Adrenal gland (tissue), 5 donors: ENCODE measurements around the gene RPP30.

Experiments
- POLR2A ChIP-seq, 2 donors: fragments of 450-650 bp; IDR thresholded peaks; one replicate each; pipeline ENCODE4 v1.6.1; 2017; ENCODE audit warnings: antibody characterized with exemption in 2 of 2, mild to moderate bottlenecking in 2 of 2, moderate library complexity in 1 of 2
- TF ChIP-seq, protein P1 (sequence below), 6 experiments: fragments of 450-650 bp in 4 of 6; fragments of 200-600 bp in 2 of 6; sonication (generic) in 1 of 6; IDR thresholded peaks; 1 replicate in 5 of 6; 2 replicates in 1 of 6; pipeline versions ENCODE4 v1.5.1 to v1.8.0; 2016 to 2021; ENCODE audit warnings: antibody characterized with exemption in 6 of 6, mild to moderate bottlenecking in 2 of 6, moderate library complexity in 1 of 6
- donor health status: DM: no; HTN: no; CAD: no.

- TF ChIP-seq, protein P1, sequence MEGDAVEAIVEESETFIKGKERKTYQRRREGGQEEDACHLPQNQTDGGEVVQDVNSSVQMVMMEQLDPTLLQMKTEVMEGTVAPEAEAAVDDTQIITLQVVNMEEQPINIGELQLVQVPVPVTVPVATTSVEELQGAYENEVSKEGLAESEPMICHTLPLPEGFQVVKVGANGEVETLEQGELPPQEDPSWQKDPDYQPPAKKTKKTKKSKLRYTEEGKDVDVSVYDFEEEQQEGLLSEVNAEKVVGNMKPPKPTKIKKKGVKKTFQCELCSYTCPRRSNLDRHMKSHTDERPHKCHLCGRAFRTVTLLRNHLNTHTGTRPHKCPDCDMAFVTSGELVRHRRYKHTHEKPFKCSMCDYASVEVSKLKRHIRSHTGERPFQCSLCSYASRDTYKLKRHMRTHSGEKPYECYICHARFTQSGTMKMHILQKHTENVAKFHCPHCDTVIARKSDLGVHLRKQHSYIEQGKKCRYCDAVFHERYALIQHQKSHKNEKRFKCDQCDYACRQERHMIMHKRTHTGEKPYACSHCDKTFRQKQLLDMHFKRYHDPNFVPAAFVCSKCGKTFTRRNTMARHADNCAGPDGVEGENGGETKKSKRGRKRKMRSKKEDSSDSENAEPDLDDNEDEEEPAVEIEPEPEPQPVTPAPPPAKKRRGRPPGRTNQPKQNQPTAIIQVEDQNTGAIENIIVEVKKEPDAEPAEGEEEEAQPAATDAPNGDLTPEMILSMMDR (IDR thresholded peaks at IDR 0.05): no peak
- TF ChIP-seq POLR2A (IDR thresholded peaks at IDR 0.05): no peak
Measured at GRCh38 chr10:90919683-90920574, 48.2 kb downstream of the RPP30 start.
